ENCODE results near the gene PET100.
"Not testable (repeated sequence)": the region's sequence is repeated elsewhere in the genome, so short reads cannot be mapped to it uniquely, and the experiment has no call there.

PET100 gene

DNA sequence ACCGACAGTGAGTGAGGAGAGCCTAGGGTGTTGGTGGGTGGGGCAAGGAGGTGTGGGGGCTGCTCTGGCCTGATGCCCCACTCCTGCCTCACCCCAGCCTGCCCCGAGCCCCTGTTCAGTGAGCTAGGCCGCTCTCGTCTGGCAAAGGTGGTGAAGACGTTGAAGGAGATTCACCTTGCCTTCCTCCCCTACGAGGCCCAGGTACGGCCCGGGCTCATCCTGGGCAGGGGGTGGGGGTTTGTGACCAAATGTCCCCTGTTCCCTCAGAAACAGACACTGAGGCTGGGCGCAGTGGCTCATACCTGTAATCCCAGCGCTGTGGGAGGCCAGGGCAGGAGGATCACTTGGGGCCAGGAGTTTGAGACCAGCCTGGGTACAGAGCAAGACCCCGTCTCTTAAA lies 11.2 kb downstream of the PET100 start:
- no peak overlapping the region for H3K4me3 ChIP-seq (replicated peaks; ENCODE audit: low read depth, low read length)
- TF ChIP-seq, protein P1, sequence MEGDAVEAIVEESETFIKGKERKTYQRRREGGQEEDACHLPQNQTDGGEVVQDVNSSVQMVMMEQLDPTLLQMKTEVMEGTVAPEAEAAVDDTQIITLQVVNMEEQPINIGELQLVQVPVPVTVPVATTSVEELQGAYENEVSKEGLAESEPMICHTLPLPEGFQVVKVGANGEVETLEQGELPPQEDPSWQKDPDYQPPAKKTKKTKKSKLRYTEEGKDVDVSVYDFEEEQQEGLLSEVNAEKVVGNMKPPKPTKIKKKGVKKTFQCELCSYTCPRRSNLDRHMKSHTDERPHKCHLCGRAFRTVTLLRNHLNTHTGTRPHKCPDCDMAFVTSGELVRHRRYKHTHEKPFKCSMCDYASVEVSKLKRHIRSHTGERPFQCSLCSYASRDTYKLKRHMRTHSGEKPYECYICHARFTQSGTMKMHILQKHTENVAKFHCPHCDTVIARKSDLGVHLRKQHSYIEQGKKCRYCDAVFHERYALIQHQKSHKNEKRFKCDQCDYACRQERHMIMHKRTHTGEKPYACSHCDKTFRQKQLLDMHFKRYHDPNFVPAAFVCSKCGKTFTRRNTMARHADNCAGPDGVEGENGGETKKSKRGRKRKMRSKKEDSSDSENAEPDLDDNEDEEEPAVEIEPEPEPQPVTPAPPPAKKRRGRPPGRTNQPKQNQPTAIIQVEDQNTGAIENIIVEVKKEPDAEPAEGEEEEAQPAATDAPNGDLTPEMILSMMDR (IDR thresholded peaks at IDR 0.05; ENCODE audit: low read length, missing control alignments), result no peak
- no peak for DNase-seq (ENCODE audit: low read depth)

- TF ChIP-seq, protein P1 (IDR thresholded peaks at IDR 0.05; ENCODE audit: low read length, missing control alignments), result no peak
- no peak for DNase-seq (ENCODE audit: low read depth)
- H3K4me3 ChIP-seq (replicated peaks; ENCODE audit: low read depth, low read length), result no peak overlapping the region
These were observed 12.0 kb downstream of the PET100 start for GRCh38 chr19:7641290-7642276.

- no peak for DNase-seq (ENCODE audit: low read depth)
- TF ChIP-seq, protein P1 (IDR thresholded peaks at IDR 0.05; ENCODE audit: low read length, missing control alignments), result no peak
- no peak overlapping the region for H3K4me3 ChIP-seq (replicated peaks; ENCODE audit: low read depth, low read length)
These were observed 12.9 kb downstream of the PET100 start for GRCh38 chr19:7642295-7643030.

- DNase-seq (ENCODE audit: low read depth), result no peak
- TF ChIP-seq, protein P1 (IDR thresholded peaks at IDR 0.05; ENCODE audit: low read length, missing control alignments), result no peak
- no peak overlapping the region for H3K4me3 ChIP-seq (replicated peaks; ENCODE audit: low read depth, low read length)
These were observed 13.4 kb downstream of the PET100 start for GRCh38 chr19:7643031-7643415.

DNA sequence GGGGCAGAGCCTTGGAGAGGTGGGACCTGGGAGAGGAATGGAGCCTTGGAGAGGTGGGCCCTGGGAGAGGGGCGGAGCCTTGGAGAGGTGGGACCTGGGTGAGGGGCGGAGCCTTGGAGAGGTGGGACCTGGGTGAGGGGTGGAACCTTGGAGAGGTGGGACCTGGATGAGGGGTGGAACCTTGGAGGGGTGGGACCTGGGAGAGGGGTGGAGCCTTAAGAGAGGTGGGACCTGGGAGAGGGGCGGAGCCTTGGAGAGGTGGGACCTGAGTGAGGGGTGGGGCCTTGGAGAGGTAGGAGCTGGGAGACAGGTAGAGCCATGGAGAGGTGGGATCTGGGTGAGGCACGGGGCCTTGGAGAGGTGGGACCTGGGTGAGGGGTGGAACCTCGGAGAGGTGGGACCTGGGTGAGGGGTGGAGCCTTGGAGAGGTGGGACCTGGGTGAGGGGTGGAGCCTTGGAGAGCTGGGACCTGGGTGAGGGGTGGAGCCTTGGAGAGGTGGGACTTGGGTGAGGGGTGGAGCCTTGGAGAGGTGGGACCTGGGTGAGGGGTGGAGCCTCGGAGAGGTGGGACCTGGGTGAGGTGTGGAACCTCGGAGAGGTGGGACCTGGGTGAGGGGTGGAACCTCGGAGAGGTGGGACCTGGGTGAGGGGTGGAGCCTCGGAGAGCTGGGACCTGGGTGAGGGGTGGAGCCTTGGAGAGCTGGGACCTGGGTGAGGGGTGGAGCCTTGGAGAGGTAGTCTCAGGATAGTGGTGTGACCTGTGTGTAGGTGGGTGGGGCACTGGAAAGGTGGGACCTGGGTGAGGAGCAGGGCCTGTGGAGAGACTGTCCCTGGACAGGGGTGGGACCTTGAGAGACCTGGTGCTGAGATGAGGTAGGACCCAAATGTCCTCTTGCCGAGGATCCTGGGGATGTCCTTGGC lies 14.3 kb downstream of the PET100 start:
- H3K4me3 ChIP-seq (replicated peaks; ENCODE audit: low read depth, low read length); DNase-seq (ENCODE audit: low read depth): not testable (repeated sequence)

GRCh38 chr19:7644550-7644877 lies 14.9 kb downstream of the PET100 start:
- no peak overlapping the region for H3K4me3 ChIP-seq (replicated peaks; ENCODE audit: low read depth, low read length)
- TF ChIP-seq, protein P1 (IDR thresholded peaks at IDR 0.05; ENCODE audit: low read length, missing control alignments), result no peak
- no peak for DNase-seq (ENCODE audit: low read depth)

Measured in fibroblast of pulmonary artery (primary cell).